Measurements from ENCODE around the gene MMP12.
"Not testable (repeated sequence)": the region's sequence is repeated elsewhere in the genome, so short reads cannot be mapped to it uniquely, and the experiment has no call there.

MMP12 gene

DNA sequence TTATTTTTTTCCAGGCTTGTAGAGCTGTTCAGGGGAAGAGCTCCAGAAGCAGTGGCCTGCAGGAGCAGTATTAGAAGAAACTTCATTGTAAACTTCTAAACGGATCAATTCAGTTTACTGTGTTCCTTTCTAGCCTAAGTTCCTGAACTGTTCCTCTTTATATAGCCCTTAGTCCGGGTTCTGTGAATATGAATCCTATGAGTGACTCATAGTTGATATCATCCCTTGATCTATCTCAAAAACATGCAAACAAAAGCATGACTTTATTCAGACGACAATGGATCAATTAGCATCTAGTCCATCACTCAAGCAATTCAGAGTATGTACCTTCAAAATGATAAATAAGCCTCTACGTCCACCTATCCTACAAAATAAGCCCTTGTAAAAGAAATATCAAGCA, at the start of gene MMP12:
Gene MMP12, minus strand, starts transcription at position 131 of the 400 bp plus-strand sequence. Its CDS starts 45 bp downstream, at position 86.
- no peak within 1 kb of the TSS for H3K4me3 ChIP-seq
- no peak within 1 kb of the TSS for H3K9ac ChIP-seq (ENCODE audit: insufficient read length)
- H3K9me3 ChIP-seq (ENCODE audit: low read depth, low read length), result no peaks in the 10 kb centered on the region
- no peaks in the 10 kb centered on the region for H3K36me3 ChIP-seq (ENCODE audit: insufficient read depth, low read length)
- H3K27ac ChIP-seq, result no peak within 1 kb of the TSS
- TF ChIP-seq POLR2AphosphoS5 (IDR thresholded peaks at IDR 0.05; ENCODE audit: borderline replicate concordance, low read depth, low read length), result no peak
- no peak for TF ChIP-seq EZH2 (IDR thresholded peaks at IDR 0.05)
- TF ChIP-seq FOXP2 (optimal IDR thresholded peaks at IDR 0.05; ENCODE audit: control extremely low read depth, extremely low read length, insufficient read depth), result no peak
- DNase-seq (ENCODE audit: low read depth, low spot score), result no peak

DNA sequence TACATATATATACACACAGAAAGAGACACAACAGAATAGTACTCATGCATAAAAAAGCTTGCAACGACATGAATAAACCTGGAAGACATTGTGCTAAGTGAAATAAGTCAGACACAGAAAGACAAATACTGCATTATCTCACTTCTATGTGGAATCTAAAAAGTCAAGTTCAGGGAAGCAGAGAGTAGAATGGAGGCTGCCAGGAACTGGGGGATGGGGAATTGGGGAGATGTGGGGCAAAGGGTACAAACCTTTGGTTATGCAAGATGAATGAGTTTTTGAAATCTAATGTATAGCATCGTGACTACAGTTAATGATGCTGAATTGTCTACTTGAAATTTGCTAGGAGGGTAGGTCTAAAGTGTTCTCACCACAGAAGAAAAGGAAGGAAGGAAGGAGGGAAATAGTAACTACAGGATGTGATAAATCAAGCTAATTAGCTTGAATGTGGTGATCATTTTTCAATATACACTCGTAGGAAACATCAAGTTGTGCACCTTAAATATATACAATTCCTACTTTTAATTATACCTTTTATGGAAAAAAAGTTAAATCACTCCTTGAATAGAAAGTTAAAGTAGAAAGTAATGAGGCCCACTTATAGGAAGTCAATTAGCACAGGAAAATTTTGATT, 46.9 kb upstream of the MMP12 start:
- no peak for DNase-seq (ENCODE audit: low read depth, low spot score)
- H3K4me3 ChIP-seq, result no peak overlapping the region
- no peaks in the 10 kb centered on the region for H3K9me3 ChIP-seq (ENCODE audit: low read depth, low read length)
- TF ChIP-seq POLR2AphosphoS5 (IDR thresholded peaks at IDR 0.05; ENCODE audit: borderline replicate concordance, low read depth, low read length), result no peak
- no peak for TF ChIP-seq EZH2 (IDR thresholded peaks at IDR 0.05)
- no peak for TF ChIP-seq FOXP2 (optimal IDR thresholded peaks at IDR 0.05; ENCODE audit: control extremely low read depth, extremely low read length, insufficient read depth)
- no peak overlapping the region for H3K9ac ChIP-seq (ENCODE audit: insufficient read length)
- no peaks in the 10 kb centered on the region for H3K36me3 ChIP-seq (ENCODE audit: insufficient read depth, low read length)
- no peak overlapping the region for H3K27ac ChIP-seq

DNA sequence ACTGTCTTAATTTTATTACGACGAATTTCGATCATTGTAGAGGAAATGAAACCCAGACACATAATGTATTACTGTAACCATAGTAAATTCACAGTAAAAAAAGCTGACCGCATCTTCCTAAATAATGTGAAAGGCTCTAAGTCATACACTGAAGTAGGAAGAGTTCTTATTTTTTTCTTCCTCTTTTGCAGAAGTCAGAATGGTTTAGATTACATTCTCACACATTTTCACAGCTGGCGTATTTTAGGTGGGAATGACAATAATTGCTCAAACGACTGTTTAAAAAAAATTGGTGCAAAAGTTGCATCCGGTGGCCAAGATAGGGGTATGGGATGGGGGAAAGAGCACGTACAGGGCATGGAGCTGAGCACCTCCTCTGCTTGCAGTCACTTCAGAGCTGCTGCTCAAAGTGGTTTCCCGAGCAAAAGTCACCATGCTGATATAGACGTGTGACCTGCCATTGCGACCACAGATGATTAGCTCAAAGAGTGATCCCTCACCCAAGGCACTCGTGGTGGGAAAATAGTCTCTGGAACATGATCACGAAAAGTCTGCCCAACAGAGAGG, 45.4 kb upstream of the MMP12 start:
- Histone ChIP-seq H3K4me3 (no peak overlapping the region), H3K27ac (no peak overlapping the region), H3K9ac (ENCODE audit: insufficient read length) (no peak overlapping the region), H3K36me3 (ENCODE audit: insufficient read depth, low read length) (no peaks in the 10 kb centered on the region), H3K9me3 (ENCODE audit: low read depth, low read length) (no peaks in the 10 kb centered on the region)
- no peak for DNase-seq (ENCODE audit: low read depth, low spot score)
- TF ChIP-seq EZH2 (IDR thresholded peaks at IDR 0.05) (no peak), POLR2AphosphoS5 (IDR thresholded peaks at IDR 0.05; ENCODE audit: borderline replicate concordance, low read depth, low read length) (no peak), FOXP2 (optimal IDR thresholded peaks at IDR 0.05; ENCODE audit: control extremely low read depth, extremely low read length, insufficient read depth) (no peak)

DNA sequence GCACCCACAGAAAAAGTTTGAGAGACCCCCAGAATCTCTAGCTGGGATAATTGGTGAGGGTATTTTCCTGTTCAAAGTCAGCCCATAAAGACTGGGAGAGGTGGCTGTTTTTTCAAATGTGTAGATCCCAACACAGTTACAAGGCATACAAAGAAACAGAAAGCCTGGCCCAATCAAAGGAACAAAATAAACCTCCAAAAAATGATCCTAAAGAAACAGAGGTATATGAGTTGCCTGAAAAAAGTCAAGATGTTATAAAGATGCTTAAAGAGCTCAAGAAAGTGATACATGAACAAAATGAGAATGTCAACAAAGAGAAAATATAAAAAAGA, 40.2 kb upstream of the MMP12 start:
- no peak for DNase-seq (ENCODE audit: low read depth, low spot score)
- H3K27ac ChIP-seq, result no peak overlapping the region
- TF ChIP-seq EZH2 (IDR thresholded peaks at IDR 0.05) (no peak), POLR2AphosphoS5 (IDR thresholded peaks at IDR 0.05; ENCODE audit: borderline replicate concordance, low read depth, low read length) (no peak), FOXP2 (optimal IDR thresholded peaks at IDR 0.05; ENCODE audit: control extremely low read depth, extremely low read length, insufficient read depth) (no peak)
- H3K9me3 ChIP-seq (ENCODE audit: low read depth, low read length), result no peaks in the 10 kb centered on the region
- no peak overlapping the region for H3K9ac ChIP-seq (ENCODE audit: insufficient read length)
- no peaks in the 10 kb centered on the region for H3K36me3 ChIP-seq (ENCODE audit: insufficient read depth, low read length)
- no peak overlapping the region for H3K4me3 ChIP-seq

DNA sequence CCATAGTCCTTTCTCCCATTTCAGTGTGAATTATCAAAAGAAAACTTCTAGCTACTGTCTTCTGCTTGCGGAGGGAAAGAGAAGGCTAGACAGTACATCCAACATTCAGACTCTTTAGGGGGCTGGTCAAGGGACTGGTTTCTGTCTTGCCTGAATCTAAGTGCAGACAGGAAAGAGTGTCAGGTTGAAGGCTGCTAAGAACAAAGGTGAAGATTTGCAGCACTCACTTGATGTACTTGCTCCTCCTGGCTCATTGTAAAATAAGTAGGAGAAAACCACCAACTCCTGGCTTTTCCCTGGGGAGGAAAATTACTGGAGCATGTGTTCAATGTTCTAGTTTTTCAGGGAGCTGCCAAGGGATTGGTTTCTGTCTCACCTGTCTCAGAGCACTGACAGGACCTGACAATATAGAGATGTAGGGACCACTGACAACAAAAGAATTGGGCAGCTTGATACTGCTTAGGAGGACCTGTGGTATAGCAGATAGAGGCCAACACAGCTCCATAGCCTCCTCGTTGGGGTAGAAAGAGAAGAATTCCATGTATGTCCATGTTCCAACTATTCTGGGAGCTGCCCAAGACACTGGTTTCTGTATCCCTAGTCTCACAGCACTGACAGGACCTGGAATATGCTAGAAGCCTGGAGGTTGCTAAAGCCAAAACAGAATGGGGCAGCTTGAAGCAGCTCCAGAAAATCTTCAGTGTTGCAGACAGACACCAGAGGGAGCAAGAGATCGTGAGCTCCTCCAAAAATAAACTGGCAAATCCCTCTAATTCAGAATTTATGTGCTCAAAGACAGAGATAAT, 39.7 kb upstream of the MMP12 start:
- H3K4me3 ChIP-seq, result no peak overlapping the region
- no peaks in the 10 kb centered on the region for H3K36me3 ChIP-seq (ENCODE audit: insufficient read depth, low read length)
- TF ChIP-seq FOXP2 (optimal IDR thresholded peaks at IDR 0.05; ENCODE audit: control extremely low read depth, extremely low read length, insufficient read depth) (no peak), EZH2 (IDR thresholded peaks at IDR 0.05) (no peak), POLR2AphosphoS5 (IDR thresholded peaks at IDR 0.05; ENCODE audit: borderline replicate concordance, low read depth, low read length) (no peak)
- no peak overlapping the region for H3K27ac ChIP-seq
- no peak overlapping the region for H3K9ac ChIP-seq (ENCODE audit: insufficient read length)
- H3K9me3 ChIP-seq (ENCODE audit: low read depth, low read length), result no peaks in the 10 kb centered on the region
- DNase-seq (ENCODE audit: low read depth, low spot score), result no peak

DNA sequence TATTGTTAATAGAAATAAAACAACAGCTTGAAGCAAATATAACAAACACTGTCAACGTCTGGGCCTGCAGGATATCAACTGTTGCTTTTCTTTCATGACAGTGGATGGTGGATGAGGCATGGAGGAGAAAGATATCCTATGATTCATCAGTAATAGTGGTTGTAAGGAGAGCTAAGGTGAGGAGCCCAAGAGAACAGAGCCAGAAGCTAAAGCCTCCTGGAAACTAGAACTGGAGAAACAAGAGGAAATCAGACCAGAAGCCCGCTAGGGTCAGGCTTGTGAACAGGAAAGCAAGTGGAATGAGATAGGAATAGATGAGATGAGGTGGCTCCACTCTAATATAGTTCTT, 37.7 kb upstream of the MMP12 start:
- H3K9ac ChIP-seq (ENCODE audit: insufficient read length), result no peak overlapping the region
- no peaks in the 10 kb centered on the region for H3K9me3 ChIP-seq (ENCODE audit: low read depth, low read length)
- TF ChIP-seq POLR2AphosphoS5 (IDR thresholded peaks at IDR 0.05; ENCODE audit: borderline replicate concordance, low read depth, low read length) (no peak), EZH2 (IDR thresholded peaks at IDR 0.05) (no peak), FOXP2 (optimal IDR thresholded peaks at IDR 0.05; ENCODE audit: control extremely low read depth, extremely low read length, insufficient read depth) (no peak)
- no peaks in the 10 kb centered on the region for H3K36me3 ChIP-seq (ENCODE audit: insufficient read depth, low read length)
- H3K4me3 ChIP-seq, result no peak overlapping the region
- DNase-seq (ENCODE audit: low read depth, low spot score), result no peak
- H3K27ac ChIP-seq, result no peak overlapping the region

DNA sequence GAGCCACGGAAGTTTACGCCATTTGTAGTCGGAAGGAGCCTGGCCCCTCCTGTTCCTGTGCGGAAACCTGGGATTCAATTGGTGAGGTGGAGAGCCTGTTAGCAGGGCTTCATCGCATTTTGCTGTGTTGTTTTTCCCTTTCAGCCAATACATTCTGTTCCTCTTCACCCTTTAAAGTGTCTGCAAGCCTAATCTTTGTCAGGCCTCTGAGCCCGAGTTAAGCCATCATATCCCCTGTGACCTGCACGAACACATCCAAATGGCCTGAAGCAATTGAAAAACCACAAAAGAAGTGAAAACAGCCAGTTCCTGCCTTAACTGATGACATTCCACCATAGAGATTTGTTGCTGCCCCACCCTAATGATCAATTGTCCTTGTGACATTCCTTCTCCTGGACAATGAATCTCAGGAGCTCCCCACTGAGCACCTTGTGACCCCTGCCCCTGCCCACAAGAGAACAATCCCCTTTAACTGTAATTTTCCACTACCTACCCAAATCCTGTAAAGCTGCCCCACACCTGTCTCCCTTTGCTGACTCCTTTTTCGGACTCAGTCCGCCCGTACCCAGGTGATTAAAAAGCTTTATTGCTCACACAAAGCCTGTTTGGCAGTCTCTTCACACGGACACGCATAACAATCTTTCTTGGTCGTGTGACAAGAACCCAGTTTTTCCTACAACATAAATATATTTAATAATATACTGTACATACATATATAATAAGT, 37.1 kb upstream of the MMP12 start:
- Histone ChIP-seq H3K9ac (ENCODE audit: insufficient read length) (no peak overlapping the region), H3K4me3 (no peak overlapping the region), H3K27ac (no peak overlapping the region), H3K9me3 (ENCODE audit: low read depth, low read length) (no peaks in the 10 kb centered on the region), H3K36me3 (ENCODE audit: insufficient read depth, low read length) (no peaks in the 10 kb centered on the region)
- TF ChIP-seq POLR2AphosphoS5 (IDR thresholded peaks at IDR 0.05; ENCODE audit: borderline replicate concordance, low read depth, low read length), result no peak
- no peak for TF ChIP-seq FOXP2 (optimal IDR thresholded peaks at IDR 0.05; ENCODE audit: control extremely low read depth, extremely low read length, insufficient read depth)
- TF ChIP-seq EZH2 (IDR thresholded peaks at IDR 0.05), result no peak
- no peak for DNase-seq (ENCODE audit: low read depth, low spot score)

DNA sequence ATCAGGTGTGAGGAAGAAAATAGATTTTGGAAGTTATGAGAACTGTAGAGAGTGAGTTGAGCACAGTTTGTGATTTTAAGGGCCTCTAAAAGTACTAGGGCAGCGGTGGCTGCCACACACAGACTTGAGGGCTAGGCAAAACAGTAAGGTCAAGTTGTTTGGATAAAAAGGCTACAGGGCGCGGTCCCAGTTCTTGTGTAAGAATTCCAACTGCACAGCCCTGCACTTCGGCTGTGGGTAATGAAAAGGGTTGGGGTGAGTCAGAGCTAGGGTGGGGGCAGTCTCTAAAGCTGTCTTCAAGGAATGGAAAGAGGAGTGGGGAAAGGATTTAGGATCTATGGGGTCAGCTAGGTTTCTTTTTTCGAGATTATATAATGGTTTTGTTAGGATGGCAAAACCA, 31.1 kb upstream of the MMP12 start:
- not testable (repeated sequence) for H3K9ac ChIP-seq (ENCODE audit: insufficient read length); H3K9me3 ChIP-seq (ENCODE audit: low read depth, low read length); H3K27ac ChIP-seq; H3K36me3 ChIP-seq (ENCODE audit: insufficient read depth, low read length); DNase-seq (ENCODE audit: low read depth, low spot score); H3K4me3 ChIP-seq

DNA sequence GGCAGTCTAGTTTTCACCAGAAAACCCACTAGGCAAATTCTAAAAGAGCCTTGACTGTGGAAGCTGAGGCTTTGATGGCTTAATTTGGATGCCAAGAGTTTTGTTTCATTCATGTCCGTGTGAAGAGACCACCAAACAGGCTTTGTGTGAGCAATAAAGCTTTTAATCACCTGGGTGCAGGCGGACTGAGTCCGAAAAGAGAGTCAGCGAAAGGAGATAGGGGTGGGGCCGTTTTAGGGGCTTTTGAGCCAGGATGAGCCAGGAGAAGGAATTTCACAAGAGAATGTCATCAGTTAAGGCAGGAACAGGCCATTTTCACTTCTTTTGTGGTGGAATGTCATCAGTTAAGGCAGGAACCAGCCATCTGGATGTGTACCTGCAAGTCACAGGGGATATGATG, 29.1 kb upstream of the MMP12 start:
- H3K9me3 ChIP-seq (ENCODE audit: low read depth, low read length); H3K4me3 ChIP-seq; H3K27ac ChIP-seq; H3K36me3 ChIP-seq (ENCODE audit: insufficient read depth, low read length); DNase-seq (ENCODE audit: low read depth, low spot score); H3K9ac ChIP-seq (ENCODE audit: insufficient read length): not testable (repeated sequence)

Data from SK-N-MC (cell line).